ENCODE measurements around the gene NT5DC3.

The NT5DC3 gene

DNA sequence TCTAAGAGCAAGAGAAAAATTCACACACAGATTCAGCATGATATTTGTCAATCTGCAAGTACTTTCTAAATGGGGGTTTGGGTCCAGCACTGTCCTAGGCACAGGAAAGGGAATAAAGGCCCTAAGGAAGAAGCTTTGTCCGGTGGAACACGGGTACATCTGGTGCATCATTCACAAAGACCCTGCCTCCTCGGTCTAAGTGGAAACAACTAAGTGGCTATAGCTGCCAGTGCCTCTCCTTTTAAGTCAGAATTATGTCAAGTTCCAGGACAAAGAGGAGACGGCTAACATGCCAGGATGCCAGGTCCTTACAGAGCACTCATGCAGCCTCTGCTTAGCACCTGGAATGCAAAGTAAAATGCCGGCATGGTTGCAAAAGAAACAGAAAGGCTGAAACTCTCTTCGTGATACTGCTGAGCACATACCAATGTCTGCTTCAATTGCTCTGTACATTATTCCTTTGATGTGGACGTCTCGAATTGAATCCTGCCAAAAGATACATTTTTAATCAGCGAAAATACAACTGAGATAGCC lies 47.5 kb downstream of the NT5DC3 start:
- no peak for TF ChIP-seq CTCF (IDR thresholded peaks at IDR 0.05; ENCODE audit: low read depth, low read length)
- no peaks in the 10 kb centered on the region for H3K27me3 ChIP-seq
- H3K9me3 ChIP-seq: no peaks in the 10 kb centered on the region
- no peaks in the 10 kb centered on the region for H3K4me1 ChIP-seq
- no peak overlapping the region for H3K4me3 ChIP-seq (ENCODE audit: low read depth, low read length)
- DNase-seq: no peak
- no peaks in the 10 kb centered on the region; the same call in 1 of the 2 replicates for H3K36me3 ChIP-seq

DNA sequence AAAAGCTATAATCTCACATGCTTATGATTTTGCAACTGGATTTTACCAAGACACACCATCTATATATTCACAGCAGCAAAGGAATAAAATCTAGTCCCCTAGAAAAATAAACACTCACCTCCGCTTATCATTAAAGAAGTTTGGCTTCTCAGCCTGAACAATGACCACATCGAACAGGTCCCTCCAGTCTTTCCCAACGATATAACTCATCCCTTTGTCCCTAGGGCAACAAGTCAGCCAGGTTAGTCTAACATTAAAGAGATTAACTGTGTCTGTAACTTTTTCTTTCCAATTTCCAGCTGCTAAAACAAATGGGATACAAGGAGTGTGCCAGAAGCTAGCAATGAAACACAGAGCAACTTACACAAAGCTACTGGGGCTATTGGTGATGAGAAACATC lies 48.0 kb downstream of the NT5DC3 start:
- no peak for TF ChIP-seq CTCF (IDR thresholded peaks at IDR 0.05; ENCODE audit: low read depth, low read length)
- H3K9me3 ChIP-seq: no peaks in the 10 kb centered on the region
- no peaks in the 10 kb centered on the region for H3K4me1 ChIP-seq
- no peaks in the 10 kb centered on the region for H3K27me3 ChIP-seq
- no peaks in the 10 kb centered on the region; the same call in 1 of the 2 replicates for H3K36me3 ChIP-seq
- no peak overlapping the region for H3K4me3 ChIP-seq (ENCODE audit: low read depth, low read length)
- no peak for DNase-seq

DNA sequence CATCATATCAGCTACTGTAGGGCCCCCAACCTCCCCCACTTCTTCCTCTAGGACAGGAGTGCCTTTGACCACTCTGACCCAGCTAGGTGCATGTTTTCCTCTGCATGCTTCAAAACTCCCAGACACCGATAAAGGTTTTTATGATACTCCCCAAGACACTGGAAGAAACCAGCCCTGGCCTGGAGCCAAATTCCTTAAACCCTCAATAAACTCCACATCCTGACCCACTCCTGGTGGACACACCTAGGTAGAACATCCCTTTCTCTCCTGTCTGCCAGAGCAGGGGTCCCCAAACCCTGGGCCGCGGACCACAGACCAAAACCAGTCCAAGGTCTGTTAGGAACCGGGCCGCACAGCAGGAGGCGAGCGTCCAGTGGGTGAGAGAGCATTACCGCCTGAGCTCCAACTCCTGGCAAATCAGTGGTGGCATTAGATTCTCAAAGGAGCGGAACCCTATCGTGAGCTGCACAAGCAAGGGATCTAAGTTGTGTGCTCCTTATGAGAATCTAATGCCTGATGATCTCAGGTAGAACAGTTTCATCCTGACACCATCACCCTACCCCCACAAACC lies 49.6 kb downstream of the NT5DC3 start:
- Histone ChIP-seq H3K4me1 (no peaks in the 10 kb centered on the region), H3K36me3 (no peaks in the 10 kb centered on the region; the same call in 1 of the 2 replicates), H3K4me3 (ENCODE audit: low read depth, low read length) (no peak overlapping the region), H3K9me3 (no peaks in the 10 kb centered on the region), H3K27me3 (no peaks in the 10 kb centered on the region)
- no peak for DNase-seq
- TF ChIP-seq CTCF (IDR thresholded peaks at IDR 0.05; ENCODE audit: low read depth, low read length): no peak

GRCh38 chr12:103786201-103786600 lies 54.8 kb downstream of the NT5DC3 start:
- DNase-seq: no peak
- Histone ChIP-seq H3K4me3 (ENCODE audit: low read depth, low read length) (no peak overlapping the region), H3K27me3 (no peaks in the 10 kb centered on the region), H3K36me3 (peaks cover 11% of the 10 kb centered on the region), H3K4me1 (no peaks in the 10 kb centered on the region), H3K9me3 (no peaks in the 10 kb centered on the region)
- TF ChIP-seq CTCF (IDR thresholded peaks at IDR 0.05; ENCODE audit: low read depth, low read length): no peak

DNA sequence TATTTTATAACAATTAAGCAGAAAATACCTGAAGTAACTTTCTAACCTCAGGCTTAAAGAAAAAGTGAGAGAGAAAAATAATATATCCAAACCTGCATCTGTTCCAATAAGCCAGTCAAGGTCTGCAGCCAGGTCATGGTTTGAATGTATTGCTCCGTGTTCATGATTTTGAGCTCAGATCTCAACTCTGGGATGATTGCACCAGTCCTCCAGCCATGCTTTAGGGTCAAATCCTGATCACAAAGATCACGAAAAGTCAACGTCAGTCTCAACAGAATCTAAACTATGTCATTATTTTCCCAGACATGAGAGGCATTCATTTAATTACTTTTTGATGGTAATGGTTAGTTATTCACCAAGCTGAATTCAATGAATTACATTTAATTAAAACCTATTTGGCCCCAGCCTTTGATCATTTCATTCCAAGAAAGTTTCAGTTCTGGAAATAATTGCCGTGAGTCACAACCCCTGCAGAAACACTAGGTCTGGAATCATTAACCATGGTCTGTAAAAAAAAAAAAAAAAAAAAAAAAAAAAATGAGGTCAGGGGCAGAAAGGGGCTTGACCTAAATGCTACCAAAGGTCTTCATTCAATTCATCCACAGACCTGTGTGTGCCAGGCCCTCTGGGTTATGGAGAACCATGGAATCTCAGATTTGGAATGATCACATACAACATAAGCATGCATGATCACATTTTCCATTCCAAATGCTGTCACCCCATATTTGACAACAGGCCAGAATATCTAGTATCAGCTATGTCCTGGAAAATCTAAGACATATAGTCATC lies 55.6 kb downstream of the NT5DC3 start:
- no peak overlapping the region for H3K4me3 ChIP-seq (ENCODE audit: low read depth, low read length)
- no peaks in the 10 kb centered on the region for H3K9me3 ChIP-seq
- TF ChIP-seq CTCF (IDR thresholded peaks at IDR 0.05; ENCODE audit: low read depth, low read length): no peak
- DNase-seq: no peak
- no peaks in the 10 kb centered on the region for H3K27me3 ChIP-seq
- no peaks in the 10 kb centered on the region for H3K4me1 ChIP-seq
- H3K36me3 ChIP-seq: peaks cover 11% of the 10 kb centered on the region

Measured in BE2C (cell line).